GM12801 (cell line): ENCODE measurements around the gene FSTL4.

Experiments used
- TF ChIP-seq, protein P1 (sequence below): IDR thresholded peaks from one replicate; pipeline ENCODE4 v1.5.1; 2011; ENCODE audit warnings: control low read depth; ENCODE audit not compliant: insufficient read length; ENCODE audit errors: extremely low read depth

FSTL4 gene

GRCh38 chr5:133405275-133406034, 206.9 kb downstream of the FSTL4 start:
- TF ChIP-seq, protein P1, sequence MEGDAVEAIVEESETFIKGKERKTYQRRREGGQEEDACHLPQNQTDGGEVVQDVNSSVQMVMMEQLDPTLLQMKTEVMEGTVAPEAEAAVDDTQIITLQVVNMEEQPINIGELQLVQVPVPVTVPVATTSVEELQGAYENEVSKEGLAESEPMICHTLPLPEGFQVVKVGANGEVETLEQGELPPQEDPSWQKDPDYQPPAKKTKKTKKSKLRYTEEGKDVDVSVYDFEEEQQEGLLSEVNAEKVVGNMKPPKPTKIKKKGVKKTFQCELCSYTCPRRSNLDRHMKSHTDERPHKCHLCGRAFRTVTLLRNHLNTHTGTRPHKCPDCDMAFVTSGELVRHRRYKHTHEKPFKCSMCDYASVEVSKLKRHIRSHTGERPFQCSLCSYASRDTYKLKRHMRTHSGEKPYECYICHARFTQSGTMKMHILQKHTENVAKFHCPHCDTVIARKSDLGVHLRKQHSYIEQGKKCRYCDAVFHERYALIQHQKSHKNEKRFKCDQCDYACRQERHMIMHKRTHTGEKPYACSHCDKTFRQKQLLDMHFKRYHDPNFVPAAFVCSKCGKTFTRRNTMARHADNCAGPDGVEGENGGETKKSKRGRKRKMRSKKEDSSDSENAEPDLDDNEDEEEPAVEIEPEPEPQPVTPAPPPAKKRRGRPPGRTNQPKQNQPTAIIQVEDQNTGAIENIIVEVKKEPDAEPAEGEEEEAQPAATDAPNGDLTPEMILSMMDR: no peak

- TF ChIP-seq, protein P1: no peak
These were observed 207.6 kb downstream of the FSTL4 start for GRCh38 chr5:133404724-133405123.

GRCh38 chr5:133403741-133404364, 208.5 kb downstream of the FSTL4 start:
- TF ChIP-seq, protein P1: no peak

GRCh38 chr5:133402775-133403174, 209.6 kb downstream of the FSTL4 start:
- TF ChIP-seq, protein P1: no peak

DNA sequence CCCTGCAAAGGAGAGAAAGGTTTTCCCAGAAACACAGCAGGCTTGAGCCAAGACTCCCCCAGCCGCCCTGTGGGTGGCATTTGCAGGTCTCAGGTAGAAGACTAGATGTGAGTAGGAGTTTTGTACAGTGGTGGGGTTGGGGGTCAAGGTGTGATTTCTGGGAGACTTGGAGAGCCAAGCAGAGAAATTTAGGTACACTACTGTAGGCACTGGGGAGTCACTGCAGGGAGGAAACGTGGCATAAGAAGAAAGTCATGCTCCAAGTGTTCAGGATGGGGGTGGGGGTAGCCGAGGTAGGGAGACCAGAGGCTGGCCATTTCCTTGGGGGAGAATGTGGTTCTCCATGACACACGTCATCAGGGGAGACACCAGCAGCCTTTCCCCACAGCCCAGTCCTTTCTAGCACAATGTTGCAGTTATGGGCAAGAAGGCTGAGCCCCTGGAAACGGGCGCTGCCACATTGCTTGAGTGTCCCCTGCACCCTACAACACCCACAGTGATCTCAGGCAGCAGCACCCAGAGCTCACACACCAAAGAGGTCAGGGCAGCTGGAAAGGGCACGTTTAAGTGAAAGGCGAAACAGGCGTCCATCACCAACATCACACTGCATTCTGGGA, 210.5 kb downstream of the FSTL4 start:
- TF ChIP-seq, protein P1: no peak

GRCh38 chr5:133400831-133401351, 211.4 kb downstream of the FSTL4 start:
- TF ChIP-seq, protein P1: no peak

GRCh38 chr5:133400120-133400519, 212.2 kb downstream of the FSTL4 start:
- TF ChIP-seq, protein P1: no peak
